K562 (cell line): Measurements from ENCODE around the gene MAP3K7. TPM values are rescaled to one million over a fixed set of nuclear protein-coding genes. Genes with fewer than 3 reads are reported as not detected.

Experiments used
- ATAC-seq: fragments of 200-7000 bp; cut with Tn5 transposase; 3 replicates; pipeline ENCODE4 v1.9.1; 2020; ENCODE audit warnings: moderate library complexity
- BruUV-seq: library from RNA; stranded (reverse); fragments of 400-500 nt; replicated peaks from 2 replicates; lab custom pipeline; 2021; lab: Mats Ljungman, UMichigan
- CTCF ChIA-PET: fragments of 300-600 bp; formaldehyde crosslinking; extraction: SDS; loops from one replicate; lab custom pipeline; 2021; ENCODE audit warnings: low intra/inter-chr PET ratio; lab: Yijun Ruan, JAX
- POLR2A ChIA-PET: fragments of 300-600, 350-650 bp; sonication (Branson Sonifier 250); formaldehyde crosslinking; extraction: SDS; loops from one replicate; lab custom pipeline; 2021; ENCODE audit warnings: antibody characterized with exemption, inconsistent platforms; lab: Yijun Ruan, JAX
- DNase-seq, 4 experiments: peaks; one replicate each; pipeline versions ENCODE4 v3.0.0 to v3.0.0-alpha.2; 2011 to 2018; ENCODE audit warnings: low spot score in 3 of 4, mixed read lengths in 3 of 4; ENCODE audit errors: extremely low read depth in 1 of 4
- FAIRE-seq: peaks from 2 replicates; lab custom pipeline; 2011; peaks lifted over from hg19 to GRCh38; lab: Jason Lieb, UNC
- H2AFZ ChIP-seq: 2 replicates; pipeline ENCODE4 v1.6.0; 2011; ENCODE audit warnings: low read depth, low read length, control low read depth, inconsistent platforms
- H3K27ac ChIP-seq: fragments of 200-600 bp; 3 replicates; pipeline ENCODE4 v1.8.0; 2011; ENCODE audit warnings: low read depth, mild to moderate bottlenecking, control low read depth, inconsistent platforms, low read length, moderate library complexity, mixed read lengths; ENCODE audit errors: extremely low read depth
- H3K27me3 ChIP-seq, 2 experiments: fragments of 300-600 bp in 1 of 2; 2 replicates in 1 of 2; 3 replicates in 1 of 2; pipeline versions ENCODE4 v1.6.0 to v1.8.0; 2011; ENCODE audit warnings: inconsistent platforms in 2 of 2, low read length in 2 of 2, mild to moderate bottlenecking in 1 of 2, mixed read lengths in 1 of 2, moderate library complexity in 1 of 2; ENCODE audit not compliant: control insufficient read depth in 2 of 2, insufficient read depth in 2 of 2
- H3K36me3 ChIP-seq: fragments of 300-600 bp; 3 replicates; pipeline ENCODE4 v1.8.0; 2011; ENCODE audit warnings: mild to moderate bottlenecking, low read length, inconsistent platforms; ENCODE audit not compliant: control insufficient read depth, insufficient read depth
- H3K4me1 ChIP-seq, 2 experiments: fragments of 200-600 bp in 1 of 2; replicated peaks in 1 of 2; 2 replicates in 1 of 2; 3 replicates in 1 of 2; pipeline versions ENCODE4 v1.5.1 to v1.8.0; 2011; ENCODE audit warnings: inconsistent platforms in 2 of 2, low read length in 2 of 2, mild to moderate bottlenecking in 1 of 2, mixed read lengths in 1 of 2, moderate library complexity in 1 of 2; ENCODE audit not compliant: control insufficient read depth in 2 of 2, insufficient read depth in 2 of 2
- H3K4me2 ChIP-seq: 2 replicates; pipeline ENCODE4 v1.6.1; 2011; ENCODE audit warnings: low read length, control low read depth, inconsistent platforms, mixed read lengths; ENCODE audit not compliant: insufficient read depth
- H3K4me3 ChIP-seq: fragments of 200-600 bp; sonication (generic), shearing (Covaris generic); 2 replicates; pipeline ENCODE4 v1.5.1; 2016; ENCODE audit warnings: control low read depth, inconsistent platforms
- H3K79me2 ChIP-seq: fragments of 200-600 bp; 3 replicates; pipeline ENCODE4 v1.8.0; 2011; ENCODE audit warnings: low read length, inconsistent platforms; ENCODE audit not compliant: control insufficient read depth, insufficient read depth
- H3K9ac ChIP-seq, 2 experiments: 2 replicates each; pipeline versions ENCODE4 v1.6.0 to v1.6.1; 2011; ENCODE audit warnings: low read depth in 2 of 2, low read length in 2 of 2, control low read depth in 1 of 2, inconsistent platforms in 1 of 2, mild to moderate bottlenecking in 1 of 2, mixed read lengths in 1 of 2; ENCODE audit not compliant: insufficient read depth in 1 of 2
- H3K9me1 ChIP-seq: one replicate; pipeline ENCODE4 v1.6.0; 2011; ENCODE audit warnings: inconsistent platforms, mild to moderate bottlenecking, low read length, moderate library complexity; ENCODE audit not compliant: control insufficient read depth, insufficient read depth
- H3K9me3 ChIP-seq: replicated peaks from 2 replicates; pipeline ENCODE4 v1.5.1; 2011; ENCODE audit warnings: low read depth, low read length, inconsistent platforms; ENCODE audit not compliant: control insufficient read depth, insufficient read depth
- H4K20me1 ChIP-seq: replicated peaks from 2 replicates; pipeline ENCODE4 v1.6.1; 2011; ENCODE audit warnings: low read length, inconsistent platforms, mixed read lengths; ENCODE audit not compliant: control insufficient read depth, insufficient read depth
- FUS ChIP-seq: fragments of 200-400 bp; formaldehyde crosslinking; optimal IDR thresholded peaks from 2 replicates; pipeline ENCODE3; 2017; ENCODE audit warnings: low read depth, low read length
- HMBOX1 ChIP-seq: sonication (generic); IDR thresholded peaks from 2 replicates; pipeline ENCODE4 v1.6.1; 2016
- NBN ChIP-seq: fragments of 450-650 bp; IDR thresholded peaks from 2 replicates; pipeline ENCODE4 v1.6.1; 2016; ENCODE audit warnings: low read depth, mild to moderate bottlenecking
- NFXL1 ChIP-seq: fragments of 450-650 bp; formaldehyde crosslinking; IDR thresholded peaks from 2 replicates; pipeline ENCODE4 v1.4.0; 2021; ENCODE audit warnings: mild to moderate bottlenecking
- PRDM10 ChIP-seq: fragments of 450-650 bp; IDR thresholded peaks from 2 replicates; pipeline ENCODE4 v1.6.1; 2018; ENCODE audit not compliant: partially characterized antibody
- SMAD1 ChIP-seq: fragments of 150-350 bp; IDR thresholded peaks from 2 replicates; pipeline ENCODE4 v1.6.1; 2014; ENCODE audit warnings: low read length, low read depth; ENCODE audit not compliant: partially characterized antibody
- SP2 ChIP-seq: IDR thresholded peaks from 2 replicates; pipeline ENCODE4 v1.6.1; 2011; ENCODE audit warnings: mild to moderate bottlenecking, low read depth, low read length, moderate library complexity; ENCODE audit not compliant: poor library complexity, severe bottlenecking; ENCODE audit errors: extremely low read depth
- ZBED1 ChIP-seq: IDR thresholded peaks from 2 replicates; pipeline ENCODE4 v1.6.1; 2014
- ZC3H4 ChIP-seq: sonication (generic); formaldehyde crosslinking; IDR thresholded peaks from 2 replicates; pipeline ENCODE4 v1.9.0; 2021; ENCODE audit warnings: missing genetic modification reagents, borderline replicate concordance
- ZEB2 ChIP-seq: fragments of 450-650 bp; IDR thresholded peaks from 2 replicates; pipeline ENCODE4 v1.6.1; 2016
- ZFP91 ChIP-seq: sonication (generic); formaldehyde crosslinking; IDR thresholded peaks from 2 replicates; pipeline ENCODE4 v1.8.0; 2022; ENCODE audit warnings: mild to moderate bottlenecking, missing genetic modification reagents
- WGBS: fragments of 100-300 bp; shearing (Covaris generic); methylation state at CpG from one replicate; pipeline ENCODE4 v1.1.6; 2016; ENCODE audit warnings: low coverage, mixed read lengths; ENCODE audit not compliant: insufficient coverage; ENCODE audit errors: missing lambda C conversion rate; 5-methylcytosine and 5-hydroxymethylcytosine counted together
- in situ Hi-C: fragments of 300-500 bp; cut with MboI; formaldehyde crosslinking; loops from 4 replicates; pipeline ENCODE4 v1.15.0; 2018; ENCODE audit warnings: inconsistent platforms, mixed read lengths
- intact Hi-C: fragments of 100-400 bp; cut with micrococcal nuclease; formaldehyde crosslinking; loops from 2 replicates; pipeline ENCODE4 v1.14.2; 2022
- polyA plus RNA-seq, 8 experiments: library from polyadenylated mRNA; depleted of rRNA in 4 of 8; stranded (reverse) in 5 of 8; unstranded in 3 of 8; fragments of >200 nt; fragmentation: Nextera tagmentation in 2 of 8; fragmentation: Illumina TruSeq in 1 of 8; extraction: Ambion mirVana in 2 of 8; extraction: Trizol in 1 of 8; gene quantifications; 2 replicates each; pipeline versions ENCODE4 v1.2.1 to v1.2.3, GENCODE V29; 2011 to 2014; ENCODE audit warnings: inconsistent platforms in 1 of 8, missing spikeins in 1 of 8
- total RNA-seq, 7 experiments: library from RNA; depleted of rRNA in 6 of 7; stranded (reverse); fragments of >200 nt in 6 of 7; fragmentation: Illumina TruSeq in 2 of 7; extraction: Trizol in 2 of 7; gene quantifications; 2 replicates each; pipeline versions ENCODE4 v1.2.1 to v1.2.3, GENCODE V29; 2011 to 2021; ENCODE audit warnings: low replicate concordance in 1 of 7

MAP3K7 gene
- total and polyA plus RNA-seq, 9 of the 15 experiments (the other 6 are each of a cell fraction or from before 2014, with no cell fraction given), result 13.4 to 60.9 (median 34.8) TPM

DNA sequence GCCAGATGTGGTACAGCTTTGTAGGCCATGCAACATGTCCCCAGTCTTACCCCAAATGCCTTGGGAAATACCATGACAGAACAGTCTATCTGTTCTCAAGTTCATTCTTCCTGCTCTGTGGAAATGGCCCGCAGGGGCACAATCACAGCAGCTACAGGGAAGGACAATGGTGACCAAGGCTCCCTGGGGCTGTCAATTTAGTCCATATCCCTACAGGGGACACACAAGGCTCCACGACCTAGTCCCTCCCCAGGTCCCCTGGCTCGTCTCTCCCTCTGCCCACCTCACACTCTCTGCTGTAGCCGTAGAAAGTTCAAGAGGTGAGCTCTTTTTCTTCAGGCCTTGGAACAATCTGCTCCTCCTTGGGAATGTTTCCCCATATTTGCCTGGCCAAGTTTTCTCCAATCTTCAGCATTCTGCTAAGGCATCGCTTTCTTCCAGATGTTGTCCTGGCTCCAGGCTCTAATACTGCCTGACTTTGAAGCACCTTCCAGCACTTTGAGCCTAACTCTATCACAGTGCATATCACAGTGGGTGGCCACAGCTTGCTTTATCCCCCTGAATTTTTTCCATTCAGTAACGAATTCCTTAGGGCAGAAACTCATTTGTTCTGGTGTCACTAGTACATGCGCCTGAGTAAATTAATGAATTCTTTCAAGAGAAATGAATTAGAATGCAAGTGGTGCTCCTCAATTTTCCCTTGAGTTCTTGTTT lies 92.6 kb downstream of the MAP3K7 start:
- Histone ChIP-seq H3K4me3 (no peak overlapping the region), H4K20me1 (no peaks in the 10 kb centered on the region), H3K27ac (no peak overlapping the region), H3K79me2 (no peaks in the 10 kb centered on the region), H3K9me1 (no peaks in the 10 kb centered on the region), H3K36me3 (no peaks in the 10 kb centered on the region), H3K4me1 (peaks cover 0 to 3% of the 10 kb centered on the region in 2 experiments; a peak in 2 of 5 replicates), H3K4me2 (no peak overlapping the region), H3K9ac (no peak overlapping the region), H3K9me3 (no peaks in the 10 kb centered on the region), H3K27me3 (no peaks in the 10 kb centered on the region), H2AFZ (no peak overlapping the region)
- ATAC-seq (no peak), DNase-seq (no peak), FAIRE-seq (no peak)
- intact Hi-C loops, result no loop called here
- BruUV-seq, result no TSS peak
- POLR2A ChIA-PET, result interaction anchor here (0.6 to 1.2 kb wide), 3 partner anchors 36 to 1081 kb away, joined by 3 read pairs; no protein-coding TSS in a partner anchor
- TF ChIP-seq HMBOX1 (no peak), ZEB2 (no peak), SMAD1 (no peak), ZFP91 (CRISPR knock-in tag) (no peak), ZBED1 (no peak), SP2 (no peak), NBN (no peak), FUS (no peak), ZC3H4 (CRISPR knock-in tag) (no peak), NFXL1 (CRISPR knock-in tag) (no peak), PRDM10 (no peak)
- in situ Hi-C loops, result no loop called here
- CTCF ChIA-PET, result no interaction called here
- WGBS, result 33% methylated on average over 7 of the region's 7 CpGs
